ENCODE measurements around the gene JPH4. TPM values are rescaled to one million over a fixed set of nuclear protein-coding genes. Genes with fewer than 3 reads are reported as not detected.
A peak's percentile ranks its signal among the peaks of the same experiment; 100 is the strongest.

Gene JPH4
- 1 to 10 TPM in 6 of 10 donors, under 1 TPM in 4; 0.46 to 4.1 (median 1.2) TPM for polyA plus RNA-seq (ENCODE audit: insufficient read length in 10 of 10)
- long read RNA-seq, donor 1, result 0 reads
- long read RNA-seq, donor 2, result 0 reads
- long read RNA-seq, donor 3, result 0 reads
- long read RNA-seq, donor 4, full-length matches to known transcripts, result 1 of 1 reads
- long read RNA-seq, donor 4, partial matches to known transcripts, result 0 of 1 reads
- long read RNA-seq, donor 4, other reads (novel, unspliced or antisense), result 0 of 1 reads
- long read RNA-seq, donor 5, result 0 reads
- long read RNA-seq, donor 6, result 0 reads
- long read RNA-seq, donor 7, result 0 reads
- long read RNA-seq, donor 8, result 0 reads
- long read RNA-seq, donor 9, partial matches to known transcripts, result 0 of 1 reads
- long read RNA-seq, donor 9, other reads (novel, unspliced or antisense), result 0 of 1 reads

DNA sequence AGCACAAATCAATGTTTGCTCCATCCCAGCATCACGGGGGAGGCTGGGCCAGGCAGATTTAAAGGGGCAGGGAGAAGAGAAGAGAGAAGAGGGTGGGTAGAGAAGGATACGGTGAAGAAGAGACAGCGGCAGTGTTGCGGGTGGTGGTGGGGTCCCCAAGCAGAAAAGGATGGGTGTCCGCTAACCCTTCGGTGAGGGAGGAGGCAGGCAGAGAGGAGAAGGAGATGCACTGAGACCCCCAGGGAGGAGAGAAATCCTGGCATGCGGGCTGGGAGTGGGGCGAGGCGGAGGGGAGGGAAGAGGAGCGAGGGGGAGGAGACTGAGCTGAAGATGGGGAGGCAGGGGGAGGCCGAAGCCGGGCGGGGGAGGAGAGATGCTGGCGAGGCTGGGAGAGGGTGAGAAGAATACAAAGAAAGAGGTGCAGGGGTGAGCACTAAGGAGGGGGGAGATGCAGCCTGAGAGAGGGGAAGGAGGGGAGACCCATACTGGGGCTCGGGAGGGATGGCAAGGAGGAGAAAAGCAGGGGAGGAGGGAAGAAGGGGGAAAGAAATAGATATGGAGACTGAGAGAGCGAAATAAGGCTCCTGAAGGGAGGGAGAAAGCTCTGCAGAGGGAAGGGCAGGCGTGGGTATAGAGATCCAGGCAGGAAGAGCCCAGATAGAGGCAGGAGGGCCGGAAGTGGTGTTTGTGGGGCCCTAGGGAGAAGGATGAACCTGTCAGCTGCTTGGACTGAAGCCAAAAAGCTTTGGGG is at the start of gene JPH4:
TSS of gene JPH4 (minus strand) at position 231 of the 751 bp plus-strand sequence. CDS start 1,337 bp downstream, outside the sequence.
- DNase-seq, result peak in 1 of 3 donors; percentile 76

DNA sequence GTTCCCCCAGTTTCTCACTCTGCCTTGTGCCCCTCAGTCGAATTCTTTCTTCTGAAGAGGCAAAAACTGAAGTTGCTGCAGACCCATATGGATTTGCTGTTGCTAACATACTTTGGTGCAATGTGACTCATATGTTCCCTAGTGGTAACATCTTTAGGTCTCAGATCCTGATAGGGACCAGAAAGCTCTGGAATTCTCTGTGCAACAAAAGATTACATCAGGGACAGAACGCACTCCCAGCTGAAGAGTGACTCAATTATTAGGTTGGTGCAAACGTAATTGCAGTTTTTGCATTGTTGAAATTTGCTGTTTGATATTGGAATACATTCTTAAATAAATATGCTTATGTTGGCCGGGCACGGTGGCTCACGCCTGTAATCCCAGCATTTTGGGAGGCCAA is 49.4 kb upstream of the JPH4 start:
- DNase-seq, result no peak

DNA sequence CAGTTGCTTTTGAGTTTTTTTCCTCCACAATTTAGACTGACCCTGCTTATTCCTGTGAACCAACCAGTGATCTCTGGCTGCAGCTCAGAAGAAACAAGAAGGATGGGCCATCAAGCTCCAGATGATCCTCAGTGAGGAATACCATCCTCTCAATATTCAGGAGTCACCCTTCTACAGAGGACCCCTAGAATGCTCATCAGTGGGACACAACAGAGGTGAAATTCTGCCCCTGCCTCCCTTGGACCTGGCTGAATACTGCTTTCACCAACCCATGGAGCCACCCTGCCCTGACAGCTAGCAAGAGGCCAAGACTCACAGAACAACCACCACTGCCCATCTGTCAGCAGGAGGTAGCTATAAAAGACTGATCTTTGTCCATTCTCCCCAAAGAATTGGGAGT is 48.4 kb upstream of the JPH4 start:
- DNase-seq, result no peak

DNA sequence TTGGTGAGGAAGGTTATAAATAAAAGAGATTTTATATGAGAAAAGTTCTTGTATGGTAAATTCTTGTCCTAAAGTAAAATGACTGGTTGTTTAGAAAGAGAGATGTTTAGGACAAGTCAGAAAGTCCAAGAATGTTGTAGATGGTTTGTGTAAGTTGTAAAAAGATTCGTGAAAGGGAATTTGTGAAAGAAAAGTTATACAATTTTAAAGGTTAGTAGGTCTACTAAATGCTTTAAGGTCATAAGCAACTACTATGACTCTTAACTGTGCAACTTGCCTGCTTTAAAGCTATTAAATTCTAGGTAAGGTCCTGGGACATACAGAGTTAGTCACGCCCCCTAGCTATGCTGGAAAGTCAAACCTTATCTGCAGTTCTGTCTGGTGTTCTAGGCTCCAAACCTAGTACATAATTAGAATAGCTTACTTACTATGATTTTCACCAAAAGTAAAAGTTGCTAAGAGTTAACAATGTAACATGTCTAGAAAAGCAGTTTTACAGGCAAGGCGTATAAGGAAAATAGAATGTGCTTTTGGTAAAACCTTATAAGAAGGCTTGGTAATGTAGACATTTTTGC is 46.3 kb upstream of the JPH4 start:
- DNase-seq, result no peak

DNA sequence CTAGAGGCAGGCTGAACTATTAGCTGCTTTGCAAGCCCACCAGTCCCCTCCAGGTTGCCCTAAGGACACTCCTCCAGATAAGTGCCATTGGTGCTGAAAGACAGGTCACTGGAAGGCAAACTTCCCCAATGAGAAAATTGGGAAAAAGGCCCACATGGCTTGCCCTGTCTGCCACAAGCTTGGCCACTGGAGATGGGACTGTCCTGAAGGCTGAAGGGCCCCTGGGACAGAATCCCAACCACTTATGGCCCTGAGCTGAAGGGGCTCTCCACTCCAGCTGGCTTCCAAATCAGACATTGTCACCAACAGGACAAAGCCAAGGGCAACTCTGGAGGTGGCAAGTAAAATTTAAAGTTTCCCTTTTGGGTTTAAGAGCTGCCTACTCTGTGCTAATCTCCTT is 45.4 kb upstream of the JPH4 start:
- no peak for DNase-seq

DNA sequence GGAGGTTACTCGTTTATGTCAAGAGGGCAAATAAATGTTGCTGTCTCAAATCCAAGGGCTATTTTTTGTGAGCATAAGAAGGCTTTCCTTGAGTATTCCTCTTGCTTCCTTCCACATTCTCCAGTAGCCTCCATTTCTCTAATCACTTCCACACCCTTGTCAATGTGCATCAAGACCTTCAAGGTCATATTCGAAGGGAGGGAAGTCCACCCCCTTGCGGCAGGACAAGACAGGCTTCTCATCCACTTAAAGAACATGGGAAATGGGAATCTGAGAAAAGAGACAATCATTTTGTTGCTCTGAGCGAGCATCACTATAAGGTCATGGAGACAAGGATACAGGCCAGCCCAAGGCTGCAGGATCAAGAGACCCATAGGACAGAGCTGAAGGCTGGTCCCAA is 44.4 kb upstream of the JPH4 start:
- DNase-seq, result no peak

DNA sequence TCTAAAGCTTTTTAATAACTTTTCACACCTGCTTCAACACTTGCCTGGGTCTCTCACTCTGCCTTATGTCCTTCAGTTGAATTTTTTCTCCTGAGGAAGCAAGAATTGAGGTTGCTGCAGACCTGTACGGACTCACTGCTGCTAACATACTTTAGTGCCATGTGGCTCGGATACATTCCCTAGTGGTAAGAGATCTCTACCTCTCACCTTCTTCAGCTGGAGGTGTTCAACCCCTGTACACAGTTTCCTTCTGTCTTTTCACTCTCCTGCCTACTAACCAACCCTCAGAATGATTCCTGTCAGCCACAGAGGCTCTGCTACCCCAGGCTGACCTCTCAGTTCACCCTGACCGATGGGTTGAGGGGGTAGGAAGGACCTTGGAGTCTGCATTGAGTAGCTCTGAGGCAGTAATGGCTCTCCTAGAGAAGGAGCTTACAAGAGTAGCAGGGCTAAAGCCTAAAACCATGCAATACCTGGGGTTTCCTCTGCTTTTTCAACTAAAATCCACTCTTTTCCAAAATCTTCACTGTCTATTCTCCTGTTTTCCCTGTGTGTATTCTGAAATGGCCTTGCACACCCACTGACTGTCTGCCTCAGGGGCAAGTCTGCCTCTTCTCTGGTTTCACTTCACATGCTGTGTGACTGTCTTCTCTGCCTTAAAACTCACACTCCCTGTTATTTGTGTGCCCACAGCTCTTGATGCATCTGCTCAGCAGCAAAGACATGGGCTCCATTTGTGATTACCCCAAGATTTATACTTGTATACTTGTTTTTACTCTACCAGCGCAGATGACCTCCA is 43.5 kb upstream of the JPH4 start:
- no peak for DNase-seq

DNA sequence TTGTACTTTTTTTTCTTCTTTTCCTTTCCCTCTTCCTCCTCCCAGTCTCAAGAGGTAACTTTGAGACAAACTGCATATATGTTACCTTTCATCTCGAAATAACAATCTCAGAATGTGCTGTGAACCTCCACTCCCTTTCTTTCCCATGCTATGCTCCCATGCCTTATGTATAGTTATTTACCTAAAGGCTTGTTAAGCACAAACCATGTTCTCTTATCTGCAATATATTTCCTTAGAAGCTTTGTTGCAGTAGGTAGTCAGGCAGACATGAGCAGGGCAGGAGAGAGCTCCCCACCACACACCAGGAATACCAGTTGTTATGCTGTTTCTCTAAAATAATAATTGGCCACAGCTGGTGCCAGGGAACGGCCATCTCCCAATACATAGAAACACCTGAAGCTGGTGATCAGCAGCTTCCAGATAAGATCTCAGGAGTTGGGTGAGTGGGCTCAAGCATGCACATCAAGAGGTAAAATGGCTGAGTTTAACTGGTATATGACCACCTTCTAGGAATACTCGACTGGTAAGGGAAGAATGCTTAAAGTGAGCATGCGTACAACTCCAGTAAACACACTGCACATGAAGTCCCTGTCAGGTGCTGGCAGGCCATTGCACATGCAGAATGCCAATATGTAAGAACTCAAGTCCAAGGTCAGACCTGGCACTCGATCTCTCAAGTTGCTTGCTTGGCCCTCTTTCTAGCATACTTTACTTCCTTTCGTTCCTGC is 42.8 kb upstream of the JPH4 start:
- DNase-seq, result no peak

DNA sequence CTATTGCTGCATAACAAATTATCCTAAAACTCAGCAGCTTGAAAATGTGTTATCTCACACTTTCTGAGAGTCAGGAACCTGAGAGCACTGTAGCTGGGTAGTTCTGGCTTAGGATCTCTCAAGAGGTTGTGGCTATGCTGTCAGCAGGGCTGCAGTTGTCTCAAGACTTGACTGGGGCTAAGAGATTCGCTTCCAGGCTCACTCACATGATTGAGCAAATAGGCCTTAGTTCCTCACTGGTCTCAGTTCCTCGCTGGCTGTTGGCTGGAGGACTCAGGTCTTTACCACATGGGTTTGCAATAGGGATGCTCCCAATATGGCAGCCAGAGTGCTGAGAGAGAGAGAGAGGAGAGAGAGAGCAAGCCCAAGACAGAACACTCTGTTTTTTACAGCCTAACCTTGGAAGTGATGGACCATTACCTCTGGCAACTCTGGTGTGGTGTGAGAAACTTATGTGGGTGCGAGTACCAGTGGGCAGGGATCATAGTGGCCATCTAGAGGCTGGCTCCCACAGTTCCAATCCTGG is 41.6 kb upstream of the JPH4 start:
- DNase-seq, result no peak

DNA sequence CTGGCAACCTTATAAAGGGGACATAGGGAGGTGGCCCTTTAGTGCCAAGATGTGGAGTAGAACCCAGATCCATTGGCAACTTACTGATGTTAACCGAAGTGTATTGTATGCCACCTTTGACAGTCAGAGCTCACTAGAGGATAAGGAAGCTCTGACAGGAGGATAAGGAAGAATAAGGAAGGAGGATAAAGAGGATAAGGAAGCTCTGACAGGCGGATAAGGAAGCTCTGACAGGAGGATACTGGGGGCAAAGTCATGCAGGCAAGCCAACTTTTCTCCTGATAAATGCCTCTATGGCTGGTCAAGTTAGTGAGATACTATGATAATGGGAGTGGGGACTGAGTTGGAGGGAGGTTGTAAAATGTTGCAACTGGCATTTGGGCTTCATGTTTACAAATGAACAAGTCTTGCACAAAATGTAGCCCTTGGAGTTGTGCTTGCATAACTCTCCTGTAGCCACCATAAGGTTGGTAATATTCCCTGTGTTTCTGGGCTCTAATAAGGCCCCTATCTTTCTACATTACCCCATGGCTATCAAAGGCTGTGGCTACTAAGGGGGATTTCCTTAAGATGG is 39.9 kb upstream of the JPH4 start:
- DNase-seq, result no peak

DNA sequence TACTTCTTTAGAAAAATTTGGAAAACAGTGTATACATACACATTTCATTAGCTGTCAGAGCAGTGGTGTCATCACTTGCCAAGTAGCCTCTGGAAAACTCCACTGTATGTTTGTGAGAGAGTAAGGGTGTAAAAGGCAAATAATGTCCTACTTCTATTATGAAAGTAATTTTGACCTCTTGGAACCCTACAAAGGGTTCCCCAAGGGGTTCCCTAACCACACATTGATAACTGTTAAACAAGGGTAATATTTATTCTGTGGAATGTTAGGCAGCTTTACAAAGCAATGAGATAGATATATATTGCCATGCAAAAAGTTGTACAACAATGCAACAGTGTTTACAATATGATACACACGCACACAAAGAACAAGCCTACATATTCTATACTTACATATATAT is 38.9 kb upstream of the JPH4 start:
- DNase-seq, result no peak

DNA sequence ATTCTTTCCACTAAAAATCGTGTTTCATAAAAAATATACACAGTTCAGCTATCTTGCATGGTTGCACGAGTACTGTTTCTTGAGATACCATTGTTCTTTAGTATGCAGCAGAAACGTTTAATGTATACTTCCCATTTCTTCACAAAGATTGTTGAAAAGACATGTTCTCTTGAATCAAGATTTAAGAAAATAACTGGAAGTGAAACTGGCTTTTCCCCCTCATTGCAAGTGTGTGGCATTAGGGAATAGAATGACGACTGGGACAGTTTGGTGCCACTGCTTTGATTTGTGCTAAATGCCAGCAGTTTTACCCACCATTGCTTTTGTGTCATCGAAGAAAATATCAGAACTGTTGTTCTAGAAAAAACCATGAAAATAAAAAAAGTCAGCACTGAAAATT is 37.3 kb upstream of the JPH4 start:
- no peak for DNase-seq

DNA sequence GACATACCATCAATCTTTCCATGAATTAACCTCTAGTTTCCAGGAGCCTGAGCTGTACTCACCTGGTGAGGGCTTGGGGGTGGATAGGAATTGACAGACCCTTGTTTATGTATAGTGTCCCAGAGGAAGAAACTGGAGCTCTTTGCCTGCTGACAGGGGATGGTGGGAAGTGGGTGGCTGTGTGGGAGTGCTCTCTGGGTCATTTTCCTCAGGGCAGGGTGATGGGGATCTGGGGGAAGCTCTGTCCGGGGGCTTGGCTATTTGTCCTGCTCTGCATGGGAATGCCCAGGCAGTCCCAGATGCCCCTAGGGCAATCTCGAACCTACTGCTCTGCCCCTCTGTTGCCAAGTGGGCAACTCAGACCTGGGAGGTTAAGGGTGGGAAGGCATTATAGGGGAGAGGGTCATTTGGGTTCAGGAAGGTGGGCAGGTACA is 35.8 kb upstream of the JPH4 start:
- no peak for DNase-seq

DNA sequence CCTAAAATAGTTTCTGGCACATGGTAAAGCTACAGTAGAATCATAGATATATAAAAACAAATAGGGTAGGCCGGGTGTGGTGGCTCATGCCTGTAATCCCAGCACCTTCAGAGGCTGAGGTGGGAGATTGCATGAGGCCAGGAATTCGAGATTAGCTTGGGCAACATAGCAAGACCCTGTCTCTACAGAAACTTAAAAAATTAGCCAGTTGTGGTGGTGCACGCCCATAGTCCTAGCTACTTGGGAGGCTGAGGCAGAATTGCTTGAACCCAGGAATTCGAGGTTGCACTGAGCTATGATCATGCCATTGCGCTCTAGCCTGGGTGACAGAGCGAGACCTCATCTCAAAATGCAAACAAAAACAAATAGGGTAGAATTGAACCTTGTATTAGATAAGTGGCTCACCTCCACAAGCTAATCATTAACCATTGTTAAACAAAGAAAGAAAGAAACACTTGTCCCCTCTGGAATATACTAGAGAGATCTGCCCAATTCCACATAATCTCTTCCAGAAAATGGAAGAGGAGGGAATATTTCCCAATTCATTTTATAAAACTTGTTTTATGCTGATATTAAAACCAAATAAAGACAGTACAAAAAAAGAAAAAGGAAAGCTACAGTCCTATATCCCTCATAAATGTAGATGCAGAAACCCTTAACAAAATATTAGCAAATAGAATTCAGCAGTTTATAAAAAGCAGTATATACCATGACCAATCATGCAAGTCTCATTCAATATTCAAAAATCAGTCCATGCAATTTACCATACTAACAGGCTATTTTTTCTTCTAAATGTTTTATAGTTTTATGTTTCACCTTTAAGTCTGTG is 34.9 kb upstream of the JPH4 start:
- no peak for DNase-seq

DNA sequence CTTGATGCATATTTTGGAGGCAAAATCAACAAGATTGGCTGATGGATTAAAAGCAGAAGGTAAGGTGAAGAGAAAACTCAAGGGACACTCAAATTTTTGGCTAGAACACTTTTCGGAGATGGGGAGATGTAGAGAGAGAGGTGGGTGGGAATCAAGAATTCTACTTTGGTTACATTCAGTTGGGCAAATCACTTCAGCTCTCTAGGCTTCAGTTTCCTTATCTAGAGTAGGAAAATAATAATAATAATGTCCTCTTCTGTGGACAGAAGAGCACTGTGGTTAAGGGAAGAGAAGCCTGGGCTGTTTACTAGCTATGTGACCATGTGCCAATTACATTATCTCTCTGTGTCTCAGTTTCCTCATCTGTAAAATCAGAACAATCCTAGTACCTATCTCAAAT is 34.2 kb upstream of the JPH4 start:
- no peak for DNase-seq

DNA sequence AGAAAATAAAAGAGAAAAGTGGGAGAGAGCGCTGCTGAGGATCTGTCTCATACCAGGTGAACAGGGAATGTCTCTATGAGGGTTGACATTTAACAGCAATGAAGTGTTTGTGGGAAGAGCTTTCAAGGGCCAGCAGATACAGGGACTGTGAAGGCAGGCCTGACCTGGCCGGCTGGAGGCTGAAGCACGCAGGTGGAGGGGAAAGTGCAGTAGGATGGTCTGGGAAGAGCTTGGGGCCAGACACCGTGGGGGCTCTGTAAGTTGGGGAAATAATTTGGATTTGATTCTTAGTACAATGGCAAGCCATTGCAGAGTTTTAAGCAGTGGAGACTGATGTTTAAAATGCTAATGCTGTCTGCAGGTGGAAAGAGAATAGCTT is 33.8 kb upstream of the JPH4 start:
- no peak for DNase-seq

DNA sequence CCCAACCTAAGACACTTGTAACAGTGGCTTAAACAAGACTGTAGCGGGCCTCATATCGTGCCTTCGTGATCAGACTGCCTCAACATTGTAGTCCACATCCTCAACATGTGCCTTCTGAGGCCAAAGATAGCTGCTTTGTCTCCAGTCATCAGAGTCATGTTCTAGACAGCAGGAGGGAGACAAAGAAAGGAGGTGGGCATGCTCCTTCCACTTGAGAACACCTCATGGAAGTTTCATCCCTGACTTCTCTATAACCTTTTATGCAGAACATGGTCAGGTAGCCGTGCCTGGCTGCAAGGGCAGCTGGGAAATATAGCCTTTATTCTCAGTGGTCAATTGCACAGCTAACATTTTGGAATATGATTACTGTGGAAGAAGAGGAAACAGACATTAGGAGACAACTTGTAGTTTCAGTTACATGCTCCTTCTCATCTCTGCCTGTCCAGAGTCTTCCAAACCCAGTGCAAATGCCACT is 32.3 kb upstream of the JPH4 start:
- DNase-seq, result no peak

DNA sequence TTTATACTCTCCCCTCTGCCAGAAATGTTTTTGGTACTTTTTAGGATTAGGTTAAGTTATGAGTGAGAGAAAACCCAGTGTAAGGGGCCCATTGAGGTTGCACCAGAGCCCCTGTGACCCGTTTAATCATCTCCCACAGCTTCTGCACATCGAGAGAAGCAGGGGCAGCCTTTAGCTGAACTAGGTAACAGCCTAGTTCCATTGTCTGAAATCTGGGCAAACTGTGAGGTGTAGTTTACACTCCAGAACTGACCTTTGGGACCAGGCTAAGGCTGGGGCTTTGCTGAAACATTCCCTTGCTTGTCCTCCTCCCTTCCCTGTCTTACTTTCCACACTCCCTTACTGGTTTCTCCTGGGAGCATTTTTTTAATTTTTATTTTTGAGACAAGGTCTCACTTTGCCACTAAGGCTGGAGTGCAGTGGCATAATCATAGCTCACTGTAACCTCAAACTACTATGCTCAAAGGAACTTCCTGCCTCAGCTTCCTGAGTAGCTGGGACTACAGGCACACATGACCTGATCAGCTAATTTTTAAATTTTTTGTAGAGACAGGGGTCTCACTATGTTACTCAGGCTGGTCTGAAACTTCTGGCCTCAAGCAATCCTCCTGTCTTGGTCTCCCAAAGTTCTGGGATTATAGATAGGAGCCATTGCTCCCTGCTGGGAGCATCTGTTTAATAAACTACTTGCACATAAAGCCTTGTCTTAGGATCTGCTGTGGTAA is 31.7 kb upstream of the JPH4 start:
- DNase-seq, result no peak

Data from muscle of back (tissue), 13 donors.